Erythroblast (primary cell): ENCODE results near the gene PBX1.

Source experiments
- GATA1 ChIP-seq: IDR thresholded peaks from 2 replicates; pipeline ENCODE4 v1.6.1; 2011; ENCODE audit warnings: low read depth, mild to moderate bottlenecking, control low read depth, low read length, moderate library complexity
- POLR2A ChIP-seq: IDR thresholded peaks from 2 replicates; pipeline ENCODE4 v1.6.1; 2011; ENCODE audit warnings: mild to moderate bottlenecking, low read length

DNA sequence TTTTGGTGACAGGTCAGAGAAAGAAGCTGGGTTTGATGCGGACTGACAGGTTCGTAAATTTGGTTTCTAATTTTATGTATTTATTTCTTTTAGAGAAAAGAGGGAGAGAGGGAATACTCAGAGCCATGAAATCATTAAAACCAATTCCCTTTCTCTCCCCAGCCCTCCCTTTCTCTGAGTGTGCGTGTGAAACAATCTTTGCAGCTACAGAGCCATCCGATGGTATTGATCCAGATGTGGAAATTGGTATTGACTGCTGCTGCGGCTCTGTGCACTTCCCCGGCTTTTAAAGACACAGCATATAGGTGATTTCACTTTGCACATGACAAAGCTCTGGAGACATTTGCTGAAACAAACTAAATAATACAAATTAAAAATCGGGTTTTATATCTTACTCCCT lies 42.4 kb upstream of the PBX1 start:
- TF ChIP-seq POLR2A (no peak), GATA1 (no peak)
